Activated naive CD4-positive, alpha-beta T cell treated with anti-CD3 and anti-CD28 coated beads, Interleukin-2, amount 10 ng/mL, durations not matched to agents 7 days and 5 days (primary cell): ENCODE measurements around the gene NEK9.

Source experiments
- CTCF ChIA-PET: fragments of 350-600 bp; sonication (Branson Sonifier 250); formaldehyde crosslinking; loops from one replicate; lab custom pipeline; 2021; ENCODE audit warnings: antibody characterized with exemption; lab: Charles Lee
- DNase-seq: peaks from one replicate; pipeline ENCODE4 v3.0.0-alpha.2; 2020
- H3K27ac Mint-ChIP-seq: one replicate; pipeline ENCODE4 v1.8.0; 2021; ENCODE audit warnings: mild to moderate bottlenecking, moderate library complexity, mixed read lengths
- H3K27me3 Mint-ChIP-seq: one replicate; pipeline ENCODE4 v1.8.0; 2021; ENCODE audit warnings: mild to moderate bottlenecking, mixed read lengths
- H3K36me3 Mint-ChIP-seq: one replicate; pipeline ENCODE4 v1.8.0; 2021; ENCODE audit warnings: mixed read lengths
- H3K4me1 Mint-ChIP-seq: one replicate; pipeline ENCODE4 v1.8.0; 2021; ENCODE audit warnings: mixed read lengths
- H3K4me3 Mint-ChIP-seq: one replicate; pipeline ENCODE4 v1.8.0; 2021; ENCODE audit warnings: mild to moderate bottlenecking, moderate library complexity, mixed read lengths
- H3K9me3 Mint-ChIP-seq: one replicate; pipeline ENCODE4 v1.8.0; 2021; ENCODE audit warnings: mixed read lengths

Gene NEK9

GRCh38 chr14:75119056-75119455 lies 7.8 kb downstream of the NEK9 start:
- CTCF ChIA-PET = interaction anchor here (1.2 to 1.3 kb wide), 3 partner anchors 31 to 183 kb away, joined by 4 to 5 read pairs (median 4); no protein-coding TSS in a partner anchor
- DNase-seq = no peak
- H3K27ac Mint-ChIP-seq = no peak overlapping the region
- no peaks in the 10 kb centered on the region for H3K27me3 Mint-ChIP-seq
- no peak overlapping the region for H3K4me3 Mint-ChIP-seq
- no peaks in the 10 kb centered on the region for H3K9me3 Mint-ChIP-seq
- peaks cover 10% of the 10 kb centered on the region for H3K4me1 Mint-ChIP-seq
- peaks cover 39% of the 10 kb centered on the region for H3K36me3 Mint-ChIP-seq

DNA sequence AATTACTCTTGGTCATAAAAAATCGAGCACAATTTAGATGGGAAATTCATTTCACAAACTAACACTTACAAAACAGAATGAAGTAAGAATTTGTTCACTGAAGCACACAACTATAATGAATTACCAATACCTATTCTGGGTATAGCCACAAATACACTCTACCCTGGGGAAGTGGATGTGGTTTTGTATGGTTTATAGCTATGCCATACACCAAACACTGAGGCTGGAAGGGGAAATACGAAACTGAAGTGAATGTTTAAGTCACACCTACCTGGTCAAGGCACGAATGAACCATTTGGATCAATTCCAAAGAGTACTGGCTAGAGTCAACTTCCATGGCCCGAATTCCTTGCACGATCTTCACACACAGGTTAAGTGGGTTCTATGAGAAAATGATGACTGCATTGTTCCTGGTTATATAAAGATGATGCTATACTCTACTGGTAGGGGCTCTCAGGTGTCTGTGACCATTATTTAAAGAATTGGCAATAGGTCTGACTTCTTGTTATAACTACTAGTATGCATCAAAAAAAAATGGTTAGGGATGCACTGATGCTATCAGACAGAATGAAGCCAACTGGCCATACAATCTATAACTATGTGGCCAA lies 12.8 kb downstream of the NEK9 start:
- Mint-ChIP-seq H3K36me3 (peaks cover 59% of the 10 kb centered on the region), H3K9me3 (no peaks in the 10 kb centered on the region), H3K4me1 (peaks cover 17% of the 10 kb centered on the region), H3K27ac (peak overlapping the region; percentile 74), H3K27me3 (no peaks in the 10 kb centered on the region), H3K4me3 (no peak overlapping the region)
- no peak for DNase-seq
- CTCF ChIA-PET = interaction anchor here (1.3 kb wide), 1 partner anchor 9 kb away, joined by 3 read pairs; no protein-coding TSS in a partner anchor

GRCh38 chr14:75109877-75110276 lies 17.0 kb downstream of the NEK9 start:
- Mint-ChIP-seq H3K27ac (no peak overlapping the region), H3K4me3 (no peak overlapping the region), H3K36me3 (peaks cover 57% of the 10 kb centered on the region), H3K9me3 (no peaks in the 10 kb centered on the region), H3K27me3 (no peaks in the 10 kb centered on the region), H3K4me1 (peaks cover 17% of the 10 kb centered on the region)
- DNase-seq = no peak
- CTCF ChIA-PET = interaction anchor here (3.0 kb wide), 1 partner anchor 21 kb away, joined by 14 read pairs; no protein-coding TSS in a partner anchor

- Mint-ChIP-seq H3K36me3 (peaks cover 50% of the 10 kb centered on the region), H3K9me3 (no peaks in the 10 kb centered on the region), H3K27ac (no peak overlapping the region), H3K27me3 (no peaks in the 10 kb centered on the region), H3K4me1 (no peaks in the 10 kb centered on the region), H3K4me3 (no peak overlapping the region)
- CTCF ChIA-PET = interaction anchor here (1.5 kb wide), 1 partner anchor 202 kb away, joined by 4 read pairs; no protein-coding TSS in a partner anchor
- DNase-seq = no peak
Observed at GRCh38 chr14:75107186-75107585, 19.7 kb downstream of the NEK9 start.

GRCh38 chr14:75101491-75101890 lies 25.4 kb downstream of the NEK9 start:
- no peak overlapping the region for H3K27ac Mint-ChIP-seq
- H3K4me1 Mint-ChIP-seq = no peaks in the 10 kb centered on the region
- H3K27me3 Mint-ChIP-seq = no peaks in the 10 kb centered on the region
- CTCF ChIA-PET = no interaction called here
- no peaks in the 10 kb centered on the region for H3K9me3 Mint-ChIP-seq
- no peak for DNase-seq
- peaks cover 63% of the 10 kb centered on the region for H3K36me3 Mint-ChIP-seq
- no peak overlapping the region for H3K4me3 Mint-ChIP-seq

GRCh38 chr14:75098682-75099081 lies 28.2 kb downstream of the NEK9 start:
- H3K27ac Mint-ChIP-seq = no peak overlapping the region
- no peaks in the 10 kb centered on the region for H3K4me1 Mint-ChIP-seq
- H3K9me3 Mint-ChIP-seq = no peaks in the 10 kb centered on the region
- DNase-seq = no peak
- H3K36me3 Mint-ChIP-seq = peaks cover 70% of the 10 kb centered on the region
- H3K27me3 Mint-ChIP-seq = no peaks in the 10 kb centered on the region
- CTCF ChIA-PET = interaction anchor here (0.8 to 0.9 kb wide), 3 partner anchors 10 to 237 kb away, joined by 3 to 4 read pairs (median 3); no protein-coding TSS in a partner anchor
- no peak overlapping the region for H3K4me3 Mint-ChIP-seq

GRCh38 chr14:75098212-75098611 lies 28.6 kb downstream of the NEK9 start:
- DNase-seq = no peak
- no peak overlapping the region for H3K27ac Mint-ChIP-seq
- H3K36me3 Mint-ChIP-seq = peaks cover 68% of the 10 kb centered on the region
- no peak overlapping the region for H3K4me3 Mint-ChIP-seq
- H3K9me3 Mint-ChIP-seq = no peaks in the 10 kb centered on the region
- CTCF ChIA-PET = interaction anchor here (0.6 to 0.9 kb wide), 5 partner anchors 9 to 236 kb away, joined by 3 to 5 read pairs (median 3); no protein-coding TSS in a partner anchor
- no peaks in the 10 kb centered on the region for H3K27me3 Mint-ChIP-seq
- no peaks in the 10 kb centered on the region for H3K4me1 Mint-ChIP-seq

GRCh38 chr14:75096959-75097358 lies 29.9 kb downstream of the NEK9 start:
- no peaks in the 10 kb centered on the region for H3K27me3 Mint-ChIP-seq
- CTCF ChIA-PET = no interaction called here
- DNase-seq = no peak
- no peak overlapping the region for H3K27ac Mint-ChIP-seq
- no peaks in the 10 kb centered on the region for H3K4me1 Mint-ChIP-seq
- peaks cover 67% of the 10 kb centered on the region for H3K36me3 Mint-ChIP-seq
- H3K4me3 Mint-ChIP-seq = no peak overlapping the region
- H3K9me3 Mint-ChIP-seq = no peaks in the 10 kb centered on the region

- Mint-ChIP-seq H3K36me3 (peaks cover 64% of the 10 kb centered on the region), H3K9me3 (no peaks in the 10 kb centered on the region), H3K4me3 (no peak overlapping the region), H3K27me3 (no peaks in the 10 kb centered on the region), H3K4me1 (no peaks in the 10 kb centered on the region), H3K27ac (no peak overlapping the region)
- DNase-seq = no peak
- CTCF ChIA-PET = no interaction called here
Observed at GRCh38 chr14:75095690-75096089, 31.2 kb downstream of the NEK9 start.

- CTCF ChIA-PET = interaction anchor here (1.2 kb wide), 1 partner anchor 147 kb away, joined by 3 read pairs; no protein-coding TSS in a partner anchor
- Mint-ChIP-seq H3K27me3 (no peaks in the 10 kb centered on the region), H3K9me3 (no peaks in the 10 kb centered on the region), H3K4me1 (no peaks in the 10 kb centered on the region), H3K27ac (no peak overlapping the region), H3K36me3 (peaks cover 58% of the 10 kb centered on the region), H3K4me3 (no peak overlapping the region)
- DNase-seq = no peak
Observed at GRCh38 chr14:75094896-75095295, 32.0 kb downstream of the NEK9 start.

DNA sequence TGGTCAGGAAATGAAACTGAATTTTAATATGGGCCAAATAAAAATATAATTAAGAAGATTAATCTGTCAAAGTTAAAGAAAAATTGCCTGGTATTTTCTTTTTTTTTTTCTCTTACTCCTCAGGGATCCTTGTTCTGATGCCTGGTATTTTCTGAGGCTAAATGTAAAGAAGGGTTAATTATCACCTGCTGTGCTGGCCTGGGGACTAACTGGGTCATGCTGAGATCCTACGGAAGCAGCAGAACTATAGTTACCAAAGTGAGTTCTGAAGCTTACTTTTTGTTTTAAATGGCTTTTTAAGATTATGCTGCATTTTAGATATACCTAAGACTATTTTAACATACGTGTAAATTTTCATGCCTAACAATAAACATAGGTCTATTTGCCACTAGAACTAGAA lies 34.1 kb downstream of the NEK9 start:
- Mint-ChIP-seq H3K4me3 (no peak overlapping the region), H3K27me3 (no peaks in the 10 kb centered on the region), H3K9me3 (no peaks in the 10 kb centered on the region), H3K36me3 (peaks cover 45% of the 10 kb centered on the region), H3K27ac (no peak overlapping the region), H3K4me1 (no peaks in the 10 kb centered on the region)
- CTCF ChIA-PET = interaction anchor here (6.4 kb wide), 1 partner anchor 147 kb away, joined by 88 read pairs; no protein-coding TSS in a partner anchor
- no peak for DNase-seq

- no peaks in the 10 kb centered on the region for H3K27me3 Mint-ChIP-seq
- H3K9me3 Mint-ChIP-seq = no peaks in the 10 kb centered on the region
- H3K36me3 Mint-ChIP-seq = peaks cover 45% of the 10 kb centered on the region
- CTCF ChIA-PET = interaction anchor here (0.7 to 6.4 kb wide), 3 partner anchors 146 to 232 kb away, joined by 3 to 88 read pairs (median 7); no protein-coding TSS in a partner anchor
- DNase-seq = no peak
- H3K4me3 Mint-ChIP-seq = no peak overlapping the region
- H3K27ac Mint-ChIP-seq = no peak overlapping the region
- H3K4me1 Mint-ChIP-seq = no peaks in the 10 kb centered on the region
Observed at GRCh38 chr14:75091251-75091650, 35.6 kb downstream of the NEK9 start.

- CTCF ChIA-PET = interaction anchor here (0.9 to 6.4 kb wide), 4 partner anchors 145 to 211 kb away, joined by 3 to 88 read pairs (median 6); no protein-coding TSS in a partner anchor
- Mint-ChIP-seq H3K36me3 (peaks cover 45% of the 10 kb centered on the region), H3K4me3 (no peak overlapping the region), H3K27me3 (no peaks in the 10 kb centered on the region), H3K9me3 (no peaks in the 10 kb centered on the region), H3K4me1 (no peaks in the 10 kb centered on the region), H3K27ac (no peak overlapping the region)
- no peak for DNase-seq
Observed at GRCh38 chr14:75090353-75090752, 36.5 kb downstream of the NEK9 start.

DNA sequence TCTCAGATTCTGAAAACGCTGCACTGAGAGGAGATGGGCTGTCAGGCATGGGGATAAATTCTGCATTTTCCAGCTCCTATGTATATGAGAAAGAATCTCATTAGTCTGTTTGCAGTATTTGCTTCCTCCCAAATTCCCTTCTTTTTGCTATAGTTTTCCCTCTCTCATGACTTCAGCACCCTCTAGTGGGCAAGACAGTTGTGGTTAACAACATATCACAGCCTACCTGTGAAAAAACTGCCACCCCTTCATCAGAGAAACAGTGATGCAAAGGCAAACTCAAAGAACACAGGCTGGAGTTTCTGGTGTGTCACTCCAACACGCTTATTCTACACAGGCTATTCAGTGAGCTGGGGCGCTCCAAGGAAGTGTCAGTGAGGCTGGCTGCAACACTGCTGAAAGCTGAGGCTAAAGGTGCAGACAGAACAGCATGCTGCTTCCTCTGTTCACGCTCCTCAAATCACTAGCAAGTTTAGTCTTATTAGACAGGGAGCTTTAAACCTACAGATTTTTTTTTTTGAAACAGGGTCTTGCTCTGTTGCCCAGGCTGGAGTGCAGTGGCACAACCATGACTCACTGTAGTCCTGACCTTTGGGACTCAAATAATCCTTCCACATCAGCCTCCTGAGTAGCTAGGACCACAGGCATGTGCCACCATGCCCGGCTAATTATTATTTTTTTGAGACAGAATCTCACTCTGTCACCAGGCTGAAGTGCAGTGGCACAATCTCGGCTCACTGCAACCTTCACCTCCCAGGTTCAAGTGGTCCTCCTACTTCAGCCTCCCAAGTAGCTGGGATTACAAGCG lies 38.1 kb downstream of the NEK9 start:
- Mint-ChIP-seq H3K27ac (no peak overlapping the region), H3K4me1 (no peaks in the 10 kb centered on the region), H3K4me3 (no peak overlapping the region), H3K27me3 (no peaks in the 10 kb centered on the region), H3K36me3 (peaks cover 47% of the 10 kb centered on the region), H3K9me3 (no peaks in the 10 kb centered on the region)
- peak; percentile 67 for DNase-seq
- CTCF ChIA-PET = interaction anchor here (0.6 to 6.4 kb wide), 56 partner anchors 10 to 480 kb away, joined by 3 to 88 read pairs (median 4); partner anchors contain the start of genes ACYP1, NEK9, PGF and PROX2
